Superior temporal gyrus (tissue), 1 donor: ENCODE results near the gene CCDC183.
"Not testable (repeated sequence)": the region's sequence is repeated elsewhere in the genome, so short reads cannot be mapped to it uniquely, and the experiment has no call there.

ENCODE experiments used
- DNase-seq: peaks from one replicate; pipeline ENCODE4 v3.0.0-alpha.2; 2016; ENCODE audit errors: extremely low spot score

Gene CCDC183

DNA sequence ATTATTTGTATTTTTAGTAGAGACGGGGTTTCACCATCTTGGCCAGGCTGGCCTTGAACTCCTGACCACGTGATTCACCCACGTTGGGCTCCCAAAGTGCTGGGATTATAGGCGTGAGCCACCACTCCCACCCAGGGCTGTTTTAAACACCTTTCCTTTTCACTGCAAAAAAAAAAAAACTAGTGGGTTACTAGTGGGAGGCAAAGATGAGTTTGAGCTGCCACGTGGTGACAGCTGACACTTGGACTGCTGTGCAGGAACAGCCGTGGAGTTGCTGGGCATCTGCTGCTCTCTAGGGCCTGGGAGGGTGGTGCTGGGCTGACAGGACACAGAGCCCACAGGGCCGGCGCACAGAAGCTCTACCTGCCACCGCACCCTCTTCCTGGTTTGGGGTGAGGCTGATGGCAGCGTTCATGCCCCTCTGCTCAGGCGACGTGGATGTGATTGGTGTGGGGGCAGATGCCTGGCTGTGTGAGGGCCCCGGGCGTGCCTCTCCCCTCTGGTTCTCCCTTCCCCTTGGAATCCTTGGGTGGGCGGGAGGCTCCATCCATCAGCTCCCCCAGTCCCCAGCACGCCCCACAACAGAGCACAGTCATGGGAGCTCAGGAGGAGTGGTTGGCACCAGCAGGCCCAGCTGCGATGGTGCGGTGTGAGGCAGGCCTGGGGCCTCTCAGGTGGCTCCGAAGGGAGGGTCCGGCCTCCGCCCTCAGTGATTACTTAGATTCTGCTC, 28.5 kb downstream of the CCDC183 start:
- DNase-seq, result no peak

- no peak for DNase-seq
Observed at GRCh38 chr9:136825295-136826187, 29.4 kb downstream of the CCDC183 start.

- DNase-seq, result no peak
Observed at GRCh38 chr9:136826188-136826541, 30.0 kb downstream of the CCDC183 start.

- no peak for DNase-seq
Observed at GRCh38 chr9:136826703-136827582, 30.8 kb downstream of the CCDC183 start.

DNA sequence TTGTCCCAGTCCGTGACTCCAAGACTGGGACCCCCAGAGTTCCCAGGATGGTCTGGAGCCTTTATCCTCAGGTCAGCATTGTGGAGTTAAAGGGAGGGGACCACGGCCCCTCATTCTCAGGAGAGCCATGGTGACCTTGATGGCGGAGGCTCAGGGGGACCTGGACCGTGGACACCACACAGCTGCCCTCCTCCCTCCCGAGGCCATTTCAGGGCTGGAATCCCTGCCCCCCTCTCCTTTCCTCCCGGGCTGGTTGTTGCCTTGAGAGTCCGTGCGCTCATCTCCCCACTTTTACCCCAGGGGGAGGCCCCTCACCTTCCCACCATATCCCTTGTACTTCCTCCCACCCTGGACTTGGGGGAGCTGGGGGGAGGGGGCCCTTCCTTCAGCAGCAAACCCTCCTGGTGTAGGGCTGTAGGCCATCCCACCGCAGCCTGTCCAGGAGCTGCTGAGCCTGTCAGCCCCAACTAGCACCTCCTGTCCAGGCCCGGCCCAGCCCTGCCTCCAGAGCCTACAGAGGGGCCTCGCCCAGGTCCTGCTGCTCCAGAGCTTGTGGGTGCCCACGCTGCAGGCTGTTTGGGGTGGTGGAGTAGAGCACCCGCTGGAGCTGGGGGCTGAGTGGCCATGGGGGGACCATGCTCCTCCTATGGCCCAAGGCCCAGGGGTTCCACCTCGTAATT, 31.8 kb downstream of the CCDC183 start:
- DNase-seq, result no peak

DNA sequence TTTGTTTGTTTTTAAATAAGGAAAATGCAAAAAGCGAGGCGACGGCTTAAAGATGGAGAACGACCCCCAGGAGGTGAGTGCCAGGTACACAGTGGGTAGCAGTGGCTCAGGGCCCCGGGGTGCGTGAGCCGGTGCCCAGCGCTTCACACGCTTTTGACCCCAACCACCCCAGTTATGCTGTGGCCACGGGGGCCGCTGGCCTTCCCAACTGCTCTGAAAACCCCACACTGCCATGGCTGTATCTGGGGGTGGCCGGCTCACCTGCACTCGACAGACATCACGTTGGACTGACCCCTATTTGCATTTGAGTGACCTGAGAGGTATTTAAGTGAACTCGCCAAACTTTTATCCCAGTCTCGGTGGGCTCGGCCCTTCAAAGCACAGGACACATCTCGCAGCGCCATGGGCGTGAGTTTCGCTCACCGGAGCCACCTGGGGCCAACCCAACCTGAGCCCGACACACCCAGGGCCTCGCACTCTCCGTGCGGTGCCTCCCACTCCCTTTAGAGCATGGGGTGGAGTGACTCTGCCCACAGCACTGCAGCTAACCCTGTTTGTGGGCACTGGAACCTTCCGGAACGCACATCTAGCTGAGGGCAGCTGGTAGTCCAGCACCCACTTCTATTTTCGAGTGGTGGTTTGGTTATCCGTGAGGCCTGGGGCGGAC, 32.5 kb downstream of the CCDC183 start:
- DNase-seq, result no peak

GRCh38 chr9:136829412-136829811, 33.3 kb downstream of the CCDC183 start:
- DNase-seq, result no peak

DNA sequence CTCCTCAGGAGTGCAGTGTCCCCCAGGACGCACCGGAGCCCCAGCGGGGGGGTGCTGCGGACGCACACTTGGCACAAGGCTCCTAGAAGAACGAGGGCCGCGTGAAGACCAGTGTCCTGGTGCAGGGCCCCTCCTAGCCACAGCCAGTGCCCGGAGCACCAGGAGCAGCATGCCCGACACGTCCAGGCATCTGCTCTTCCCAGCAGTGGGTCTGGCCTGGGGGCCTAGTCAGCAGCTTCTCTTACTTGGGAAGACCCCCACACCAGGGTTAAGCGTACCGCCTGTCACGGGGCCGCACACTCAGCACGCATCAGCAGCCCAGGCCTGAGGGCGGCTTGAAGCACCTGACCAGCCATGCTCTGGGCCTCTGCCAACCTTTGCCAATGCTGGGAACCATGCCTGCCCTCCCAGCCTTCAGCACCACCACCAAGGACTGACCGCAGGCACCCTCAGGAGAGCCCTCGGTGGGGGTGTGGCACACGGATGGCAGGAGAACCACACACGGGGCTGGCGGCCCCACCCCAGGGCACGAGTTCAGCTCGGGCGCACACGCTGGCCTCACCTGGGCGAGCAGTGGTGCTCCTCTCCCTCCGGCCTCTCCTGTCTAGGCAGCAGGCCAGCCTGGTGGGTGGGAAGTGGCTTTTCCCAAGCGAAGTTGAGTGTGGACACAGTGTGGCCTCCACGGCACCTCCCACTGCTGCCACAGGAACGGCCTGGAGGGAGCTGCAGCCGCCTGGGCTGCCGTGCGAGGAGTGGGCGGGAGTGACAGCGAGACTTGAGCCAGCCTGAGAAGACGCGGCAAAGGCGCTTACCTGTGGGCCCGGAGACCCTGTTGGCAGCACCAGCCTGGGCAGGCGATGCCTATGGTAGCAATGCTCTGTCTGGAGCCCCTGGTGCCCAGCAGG, 34.1 kb downstream of the CCDC183 start:
- DNase-seq, result no peak

GRCh38 chr9:136831002-136831719, 35.0 kb downstream of the CCDC183 start:
- DNase-seq, result peak; percentile 43

DNA sequence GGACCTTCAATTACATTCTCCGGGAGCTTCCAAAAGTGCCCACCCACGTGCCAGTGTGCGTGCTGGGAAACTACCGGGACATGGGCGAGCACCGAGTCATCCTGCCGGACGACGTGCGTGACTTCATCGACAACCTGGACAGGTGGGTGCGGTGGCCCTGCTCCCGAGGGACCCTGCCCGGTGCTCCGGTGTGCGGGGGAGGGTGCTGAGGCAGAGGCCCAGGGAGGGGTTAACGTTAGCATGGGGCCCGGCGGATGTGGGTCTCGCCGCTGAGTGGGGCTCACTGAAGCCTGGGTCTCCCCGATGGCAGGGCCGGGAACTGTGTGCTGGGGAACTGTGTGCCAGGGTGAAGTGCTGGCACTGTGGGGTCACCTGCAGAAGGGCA, 35.6 kb downstream of the CCDC183 start:
- DNase-seq, result no peak

GRCh38 chr9:136832581-136832980, 36.4 kb downstream of the CCDC183 start:
- DNase-seq, result no peak

DNA sequence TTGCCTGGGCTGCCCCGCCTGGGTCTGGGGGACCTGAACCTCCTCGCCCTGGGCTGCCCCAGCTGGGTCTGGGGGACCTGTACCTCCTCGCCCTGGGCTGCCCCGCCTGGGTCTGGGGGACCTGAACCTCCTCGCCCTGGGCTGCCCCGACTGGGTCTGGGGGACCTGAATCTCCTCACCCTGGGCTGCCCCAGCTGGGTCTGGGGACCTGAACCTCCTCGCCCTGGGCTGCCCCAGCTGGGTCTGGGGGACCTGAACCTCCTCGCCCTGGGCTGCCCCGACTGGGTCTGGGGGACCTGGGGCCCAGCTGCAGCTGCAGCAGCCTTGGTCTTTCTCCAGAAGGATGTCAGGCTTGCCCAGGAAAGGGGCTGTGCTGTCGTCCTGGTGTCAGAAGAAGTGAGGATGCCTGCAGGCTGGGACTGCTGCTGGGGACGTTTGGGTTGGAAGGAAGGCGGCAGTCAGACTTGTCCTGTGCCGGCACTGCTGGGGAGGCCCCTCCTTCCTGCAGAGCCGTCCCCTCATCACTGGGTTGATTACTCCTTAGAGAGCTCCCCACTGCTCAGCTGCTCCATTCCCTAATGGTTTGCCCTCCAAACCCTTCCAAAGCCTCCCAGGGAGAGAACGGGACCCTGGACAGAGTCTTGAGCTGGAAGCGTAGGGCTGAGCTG, 37.4 kb downstream of the CCDC183 start:
- DNase-seq, result not testable (repeated sequence)

GRCh38 chr9:136835162-136835931, 39.2 kb downstream of the CCDC183 start:
- no peak for DNase-seq

DNA sequence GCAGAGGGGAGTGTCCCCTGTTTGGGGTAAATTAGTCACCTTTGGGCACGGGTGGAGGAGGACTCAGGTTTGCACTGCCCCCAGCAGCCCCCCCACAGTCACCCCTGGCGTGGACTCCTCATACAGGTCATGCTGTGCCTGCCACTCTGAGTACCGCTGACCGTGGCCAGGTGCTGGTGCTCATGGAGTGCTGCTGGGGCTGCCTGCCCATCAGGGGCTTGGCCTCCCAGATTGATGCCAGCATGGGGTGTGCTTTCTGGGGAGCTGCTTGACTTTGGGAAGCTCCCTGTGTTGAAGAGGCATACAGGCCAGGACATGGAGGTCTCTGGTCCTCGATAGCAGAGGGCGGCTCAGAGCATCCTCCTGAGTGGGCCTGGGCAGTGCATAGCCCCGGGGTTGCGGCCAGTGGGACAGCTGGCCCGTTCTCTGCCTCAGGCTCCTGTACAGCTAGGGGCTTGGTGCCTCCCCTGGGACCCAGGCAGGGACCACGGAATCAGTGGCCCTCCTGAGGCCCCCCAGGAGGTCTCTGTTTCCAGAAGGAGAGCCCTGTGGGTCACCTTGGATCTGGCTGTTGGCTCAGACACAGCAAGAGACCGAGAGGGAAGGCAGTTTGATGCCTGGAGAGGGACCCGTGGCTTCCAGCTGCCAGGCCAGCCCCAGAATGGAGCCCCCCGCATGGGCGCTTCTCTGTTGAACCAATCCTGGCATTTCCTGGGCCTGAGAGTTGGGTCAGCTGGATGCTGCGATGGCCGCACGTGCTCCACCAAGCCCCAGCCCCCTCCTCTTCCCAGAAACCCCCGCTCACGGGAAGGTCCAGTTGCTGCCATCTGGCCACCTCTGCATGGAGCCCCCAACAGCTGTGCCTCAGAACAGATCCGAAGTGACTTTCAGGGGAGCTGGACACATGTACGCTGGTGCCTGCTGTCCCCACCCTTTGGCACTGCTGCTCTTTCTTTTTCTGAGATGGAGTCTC, 40.1 kb downstream of the CCDC183 start:
- DNase-seq, result no peak

- no peak for DNase-seq
Observed at GRCh38 chr9:136837146-136837855, 41.2 kb downstream of the CCDC183 start.

DNA sequence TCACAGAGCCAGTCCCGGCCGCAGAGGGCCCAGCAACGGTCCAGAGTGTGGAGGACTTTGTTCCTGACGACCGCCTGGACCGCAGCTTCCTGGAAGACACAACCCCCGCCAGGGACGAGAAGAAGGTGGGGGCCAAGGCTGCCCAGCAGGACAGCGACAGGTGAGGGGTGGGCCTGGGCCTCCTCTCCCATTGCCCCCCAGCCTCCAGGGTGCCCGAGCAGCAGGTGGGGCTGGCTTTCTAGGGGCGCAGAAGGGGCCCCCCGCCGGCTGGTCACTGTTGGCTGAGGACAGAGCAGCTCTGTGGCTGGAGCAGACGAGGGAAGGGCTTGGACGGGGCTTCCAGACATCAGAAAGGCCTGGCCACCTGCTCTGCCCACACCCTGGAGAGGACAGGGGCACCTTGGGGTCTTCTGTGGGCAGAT, 41.7 kb downstream of the CCDC183 start:
- DNase-seq, result not testable (repeated sequence)
